HepG2 (cell line): Measurements from ENCODE around the gene GADD45A. TPM values are rescaled to one million over a fixed set of nuclear protein-coding genes. Genes with fewer than 3 reads are reported as not detected.

Source experiments
- ELF1 ChIP-seq: sonication (generic); formaldehyde crosslinking; IDR thresholded peaks from 2 replicates; pipeline ENCODE4 v1.4.0; 2020; ENCODE audit warnings: missing genetic modification reagents
- GATAD2A ChIP-seq: IDR thresholded peaks from 2 replicates; pipeline ENCODE4 v1.6.1; 2016
- GZF1 ChIP-seq: sonication (generic); formaldehyde crosslinking; IDR thresholded peaks from 2 replicates; pipeline ENCODE4 v1.5.1; 2020; ENCODE audit warnings: mild to moderate bottlenecking, missing genetic modification reagents
- IKZF1 ChIP-seq: fragments of 450-650 bp; IDR thresholded peaks from 2 replicates; pipeline ENCODE4 v1.7.1; 2016
- IRF2 ChIP-seq: IDR thresholded peaks from 2 replicates; pipeline ENCODE4 v1.6.1; 2018; ENCODE audit warnings: missing genetic modification reagents, missing compliant biosample characterization
- KLF9 ChIP-seq: IDR thresholded peaks from 2 replicates; pipeline ENCODE4 v1.6.1; 2016; ENCODE audit warnings: low read depth
- NR1H2 ChIP-seq: sonication (generic); formaldehyde crosslinking; IDR thresholded peaks from 2 replicates; pipeline ENCODE4 v1.8.1; 2022; ENCODE audit warnings: low read depth, missing genetic modification reagents, borderline replicate concordance
- RAD51 ChIP-seq: fragments of 450-650 bp; IDR thresholded peaks from 2 replicates; pipeline ENCODE4 v1.6.1; 2016; ENCODE audit warnings: borderline replicate concordance
- U2AF1 ChIP-seq: fragments of 200-400 bp; formaldehyde crosslinking; optimal IDR thresholded peaks from 2 replicates; pipeline ENCODE3; 2017; ENCODE audit warnings: mild to moderate bottlenecking, low read depth, low read length
- ZNF138 ChIP-seq: sonication (generic); formaldehyde crosslinking; IDR thresholded peaks from 2 replicates; pipeline ENCODE4 v1.5.0; 2020; ENCODE audit warnings: mild to moderate bottlenecking, low read depth, missing genetic modification reagents
- ZNF354B ChIP-seq: sonication (generic); formaldehyde crosslinking; IDR thresholded peaks from 2 replicates; pipeline ENCODE4 v1.8.0; 2022; ENCODE audit warnings: mild to moderate bottlenecking, missing genetic modification reagents
- ZNF430 ChIP-seq: sonication (generic); formaldehyde crosslinking; IDR thresholded peaks from 2 replicates; pipeline ENCODE4 v1.9.0; 2021; ENCODE audit warnings: mild to moderate bottlenecking, missing genetic modification reagents
- ZNF460 ChIP-seq: sonication (generic); formaldehyde crosslinking; IDR thresholded peaks from 2 replicates; pipeline ENCODE4 v1.5.1; 2020; ENCODE audit warnings: missing genetic modification reagents, mild to moderate bottlenecking, borderline replicate concordance
- ZNF598 ChIP-seq: sonication (generic); formaldehyde crosslinking; IDR thresholded peaks from 2 replicates; pipeline ENCODE4 v1.5.1; 2020; ENCODE audit warnings: mild to moderate bottlenecking, missing genetic modification reagents, borderline replicate concordance
- ZNF775 ChIP-seq: sonication (generic); formaldehyde crosslinking; IDR thresholded peaks from 2 replicates; pipeline ENCODE4 v1.4.0; 2020; ENCODE audit warnings: missing genetic modification reagents, mild to moderate bottlenecking, moderate library complexity, borderline replicate concordance
- ZNF777 ChIP-seq: sonication (generic); formaldehyde crosslinking; IDR thresholded peaks from 2 replicates; pipeline ENCODE4 v1.4.0; 2020; ENCODE audit warnings: missing genetic modification reagents
- ZNF891 ChIP-seq: sonication (generic); formaldehyde crosslinking; IDR thresholded peaks from 2 replicates; pipeline ENCODE4 v1.5.0; 2020; ENCODE audit warnings: mild to moderate bottlenecking, missing genetic modification reagents
- ZSCAN9 ChIP-seq: IDR thresholded peaks from 2 replicates; pipeline ENCODE4 v1.6.1; 2016; ENCODE audit warnings: borderline replicate concordance
- polyA plus RNA-seq, 8 experiments: library from polyadenylated mRNA; depleted of rRNA in 3 of 8; stranded (reverse) in 7 of 8; unstranded in 1 of 8; fragments of >200 nt; fragmentation: Illumina TruSeq in 4 of 8; extraction: Trizol in 4 of 8; gene quantifications; 2 replicates each; pipeline versions ENCODE4 v1.2.1 to v1.2.3, GENCODE V29; 2011 to 2016; ENCODE audit warnings: low read depth in 4 of 8, missing spikeins in 1 of 8, mixed read lengths in 1 of 8; ENCODE audit not compliant: insufficient read depth in 1 of 8
- total RNA-seq, 5 experiments: library from RNA; depleted of rRNA; stranded (reverse); fragments of >200 nt; fragmentation: Illumina TruSeq; extraction: Trizol; gene quantifications; 2 replicates each; pipeline ENCODE4 v1.2.3, GENCODE V29; 2016; ENCODE audit warnings: low read depth in 1 of 5
- TF ChIP-seq, protein P1 (sequence below): sonication (generic); formaldehyde crosslinking; IDR thresholded peaks from 2 replicates; pipeline ENCODE4 v1.8.1; 2023; ENCODE audit warnings: mild to moderate bottlenecking, missing genetic modification reagents, borderline replicate concordance
- TF ChIP-seq, protein P2 (sequence below): sonication (generic); formaldehyde crosslinking; IDR thresholded peaks from 2 replicates; pipeline ENCODE4 v1.5.1; 2020; ENCODE audit warnings: missing genetic modification reagents, mild to moderate bottlenecking, borderline replicate concordance
- TF ChIP-seq, protein P3 (sequence below): sonication (generic); formaldehyde crosslinking; IDR thresholded peaks from 2 replicates; pipeline ENCODE4 v1.4.0; 2020; ENCODE audit warnings: missing genetic modification reagents
- TF ChIP-seq, protein P4 (sequence below): sonication (generic); formaldehyde crosslinking; IDR thresholded peaks from 2 replicates; pipeline ENCODE4 v1.4.0; 2020; ENCODE audit warnings: missing genetic modification reagents

GADD45A gene
- total and polyA plus RNA-seq, 2 of the 13 experiments (the other 11 are each of a cell fraction or from before 2014, with no cell fraction given) = 33.2 to 46.2 TPM

DNA sequence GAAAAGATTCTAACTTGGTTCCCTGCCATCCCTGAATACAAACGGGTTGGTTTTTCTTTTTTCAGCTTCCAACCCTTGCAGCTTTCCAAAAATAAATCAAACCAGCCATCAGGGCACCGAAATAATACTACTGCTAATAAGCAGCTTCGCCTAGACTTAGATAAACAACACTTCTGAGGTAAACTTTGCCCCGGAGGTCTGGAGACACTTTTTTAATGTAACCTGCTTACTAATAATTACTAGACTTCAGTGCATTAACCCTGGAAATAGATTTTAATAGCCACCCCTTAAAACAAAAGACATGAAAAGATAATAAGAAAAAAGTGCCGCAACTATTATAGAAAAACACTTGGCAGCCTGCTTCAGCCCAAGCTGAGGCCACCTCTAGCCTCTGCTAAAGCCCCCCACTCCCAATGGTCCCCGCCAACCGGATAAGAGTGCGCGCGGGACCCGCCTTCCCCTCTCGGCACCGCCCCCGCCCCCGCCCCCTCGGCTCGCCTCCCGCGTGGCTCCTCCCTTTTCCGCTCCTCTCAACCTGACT lies 405 bp upstream of the GADD45A start (continued):
- TF ChIP-seq, protein P1, sequence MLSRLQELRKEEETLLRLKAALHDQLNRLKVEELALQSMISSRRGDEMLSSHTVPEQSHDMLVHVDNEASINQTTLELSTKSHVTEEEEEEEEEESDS (CRISPR knock-in tag) = no peak
- TF ChIP-seq ZSCAN9 (CRISPR knock-in tag) = peak; percentile 6; the same call in 1 of the 2 replicates
- no peak for TF ChIP-seq ZNF460 (CRISPR knock-in tag)
- TF ChIP-seq KLF9 (CRISPR knock-in tag) = 0 out of 2 replicates have a peak, but pooled peaks have one; percentile 5
- no peak for TF ChIP-seq ZNF775 (CRISPR knock-in tag)
- TF ChIP-seq, protein P2, sequence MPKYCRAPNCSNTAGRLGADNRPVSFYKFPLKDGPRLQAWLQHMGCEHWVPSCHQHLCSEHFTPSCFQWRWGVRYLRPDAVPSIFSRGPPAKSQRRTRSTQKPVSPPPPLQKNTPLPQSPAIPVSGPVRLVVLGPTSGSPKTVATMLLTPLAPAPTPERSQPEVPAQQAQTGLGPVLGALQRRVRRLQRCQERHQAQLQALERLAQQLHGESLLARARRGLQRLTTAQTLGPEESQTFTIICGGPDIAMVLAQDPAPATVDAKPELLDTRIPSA = peak; percentile 24; the same call in 1 of the 2 replicates
- TF ChIP-seq IKZF1 = no peak
- TF ChIP-seq ELF1 = no peak
- no peak for TF ChIP-seq ZNF777 (CRISPR knock-in tag)
- TF ChIP-seq ZNF138 = no peak
- TF ChIP-seq ZNF354B = no peak
- TF ChIP-seq ZNF598 (CRISPR knock-in tag) = no peak
- TF ChIP-seq GATAD2A = 0 out of 2 replicates have a peak, but pooled peaks have one; percentile 0
- no peak for TF ChIP-seq ZNF430
- no peak for TF ChIP-seq GZF1 (CRISPR knock-in tag)
- TF ChIP-seq RAD51 = no peak
- no peak for TF ChIP-seq NR1H2 (CRISPR knock-in tag)
- TF ChIP-seq, protein P3, sequence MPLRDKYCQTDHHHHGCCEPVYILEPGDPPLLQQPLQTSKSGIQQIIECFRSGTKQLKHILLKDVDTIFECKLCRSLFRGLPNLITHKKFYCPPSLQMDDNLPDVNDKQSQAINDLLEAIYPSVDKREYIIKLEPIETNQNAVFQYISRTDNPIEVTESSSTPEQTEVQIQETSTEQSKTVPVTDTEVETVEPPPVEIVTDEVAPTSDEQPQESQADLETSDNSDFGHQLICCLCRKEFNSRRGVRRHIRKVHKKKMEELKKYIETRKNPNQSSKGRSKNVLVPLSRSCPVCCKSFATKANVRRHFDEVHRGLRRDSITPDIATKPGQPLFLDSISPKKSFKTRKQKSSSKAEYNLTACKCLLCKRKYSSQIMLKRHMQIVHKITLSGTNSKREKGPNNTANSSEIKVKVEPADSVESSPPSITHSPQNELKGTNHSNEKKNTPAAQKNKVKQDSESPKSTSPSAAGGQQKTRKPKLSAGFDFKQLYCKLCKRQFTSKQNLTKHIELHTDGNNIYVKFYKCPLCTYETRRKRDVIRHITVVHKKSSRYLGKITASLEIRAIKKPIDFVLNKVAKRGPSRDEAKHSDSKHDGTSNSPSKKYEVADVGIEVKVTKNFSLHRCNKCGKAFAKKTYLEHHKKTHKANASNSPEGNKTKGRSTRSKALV (CRISPR knock-in tag) = 0 out of 2 replicates have a peak, but pooled peaks have one; percentile 5
- TF ChIP-seq IRF2 = no peak
- TF ChIP-seq ZNF891 (CRISPR knock-in tag) = no peak
- no peak for TF ChIP-seq U2AF1
- TF ChIP-seq, protein P4, sequence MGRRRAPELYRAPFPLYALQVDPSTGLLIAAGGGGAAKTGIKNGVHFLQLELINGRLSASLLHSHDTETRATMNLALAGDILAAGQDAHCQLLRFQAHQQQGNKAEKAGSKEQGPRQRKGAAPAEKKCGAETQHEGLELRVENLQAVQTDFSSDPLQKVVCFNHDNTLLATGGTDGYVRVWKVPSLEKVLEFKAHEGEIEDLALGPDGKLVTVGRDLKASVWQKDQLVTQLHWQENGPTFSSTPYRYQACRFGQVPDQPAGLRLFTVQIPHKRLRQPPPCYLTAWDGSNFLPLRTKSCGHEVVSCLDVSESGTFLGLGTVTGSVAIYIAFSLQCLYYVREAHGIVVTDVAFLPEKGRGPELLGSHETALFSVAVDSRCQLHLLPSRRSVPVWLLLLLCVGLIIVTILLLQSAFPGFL (CRISPR knock-in tag) = no peak
